Stomach (tissue), 9 donors: ENCODE data around the gene TIMM21. TPM values are rescaled to one million over a fixed set of nuclear protein-coding genes. Genes with fewer than 3 reads are reported as not detected.
A peak's percentile ranks its signal among the peaks of the same experiment; 100 is the strongest.

Source experiments
- DNase-seq, 2 donors: peaks; one replicate each; pipeline versions ENCODE4 v3.0.0 to v3.0.0-alpha.2; 2013 to 2019
- H3K27ac ChIP-seq, 5 donors: fragments of 200-600 bp in 4 of 5; sonication (generic) in 4 of 5; one replicate each; pipeline ENCODE4 v1.5.1; 2013 to 2019; ENCODE audit warnings: mild to moderate bottlenecking in 1 of 5, moderate library complexity in 1 of 5
- H3K27me3 ChIP-seq, 3 donors: fragments of 200-600 bp; sonication (generic); one replicate each; pipeline ENCODE4 v1.5.1; 2017 to 2019; ENCODE audit warnings: mixed run types in 1 of 3
- H3K36me3 ChIP-seq, 4 donors: fragments of 200-600 bp; sonication (generic); 1 replicate in 3 of 4; 2 replicates in 1 of 4; pipeline ENCODE4 v1.5.1; 2016 to 2019
- H3K4me1 ChIP-seq, 4 donors: fragments of 200-600 bp; sonication (generic); one replicate each; pipeline ENCODE4 v1.5.1; 2016 to 2019
- H3K4me3 ChIP-seq, 4 donors: fragments of 200-600 bp; sonication (generic) in 3 of 4; one replicate each; pipeline ENCODE4 v1.5.1; 2016 to 2019; ENCODE audit warnings: mild to moderate bottlenecking in 1 of 4
- H3K9me3 ChIP-seq, 4 donors: fragments of 200-600 bp; sonication (generic); one replicate each; pipeline ENCODE4 v1.5.1; 2016 to 2019
- CTCF ChIP-seq, 7 experiments: fragments of 450-650 bp in 4 of 7; fragments of 200-600 bp in 3 of 7; sonication (generic) in 3 of 7; IDR thresholded peaks; one replicate each; pipeline ENCODE4 v1.5.1; 2016 to 2019; ENCODE audit warnings: antibody characterized with exemption in 7 of 7, control low read depth in 2 of 7, mild to moderate bottlenecking in 1 of 7
- EP300 ChIP-seq: sonication (generic); formaldehyde crosslinking; IDR thresholded peaks from one replicate; pipeline ENCODE4 v1.6.1; 2017; ENCODE audit warnings: antibody characterized with exemption
- POLR2A ChIP-seq, 4 donors: fragments of 450-650 bp; IDR thresholded peaks; one replicate each; pipeline ENCODE4 v1.6.1; 2016; ENCODE audit warnings: antibody characterized with exemption in 4 of 4, control low read depth in 2 of 4, mild to moderate bottlenecking in 1 of 4, moderate library complexity in 1 of 4
- POLR2AphosphoS5 ChIP-seq, 3 donors: sonication (generic); formaldehyde crosslinking; IDR thresholded peaks; one replicate each; pipeline ENCODE4 v1.6.1; 2016; ENCODE audit warnings: antibody characterized with exemption in 3 of 3
- WGBS, 5 donors: extraction: QIAGEN DNeasy Blood & Tissue Kit in 3 of 5; methylation state at CpG; one replicate each; pipeline versions ENCODE4 v1.1.5 to v1.1.7; 2013 to 2018; 5-methylcytosine and 5-hydroxymethylcytosine counted together
- intact Hi-C: fragments of 100-400 bp; cut with DNase I; formaldehyde crosslinking; loops from one replicate; pipeline ENCODE4 v1.15.1; 2023; ENCODE audit warnings: low total_unique reads
- polyA plus RNA-seq, 3 donors: library from polyadenylated mRNA; stranded (reverse); fragments of 200-250 nt; gene quantifications; one replicate each; pipeline ENCODE4 v1.2.3, GENCODE V29; 2013
- total RNA-seq, 5 donors: library from RNA; depleted of rRNA; stranded (reverse); fragments of >200 nt; gene quantifications; one replicate each; pipeline versions ENCODE4 v1.1.0 to v1.2.3, GENCODE V29; 2014 to 2016
- donor health status: healthy with polysubstance abuse.
- donor health status: Bipolar disorder and iron deficiency.
- donor health status: healthy.

TIMM21 gene
- total and polyA plus RNA-seq, 8 donors = 5.8 to 99.1 (median 13.8) TPM; not detected in 1

- TF ChIP-seq CTCF (IDR thresholded peaks at IDR 0.05) (no peak), POLR2AphosphoS5 (IDR thresholded peaks at IDR 0.05) (no peak)
- Histone ChIP-seq H3K9me3 (no peaks in the 10 kb centered on the region), H3K27ac (no peak overlapping the region), H3K4me1 (no peaks in the 10 kb centered on the region), H3K36me3 (no peaks in the 10 kb centered on the region), H3K27me3 (peaks cover 0 to 33% (median 0%) of the 10 kb centered on the region in 3 donors), H3K4me3 (no peak overlapping the region)
- DNase-seq = no peak
- WGBS, 5 donors = 81 to 93% (median 88%) methylated on average over 2 of the region's 2 CpGs
- intact Hi-C loops = no loop called here
These were observed 37.5 kb downstream of the TIMM21 start for GRCh38 chr18:74185860-74186259.

GRCh38 chr18:74186661-74187060, 38.3 kb downstream of the TIMM21 start:
- no peak for TF ChIP-seq CTCF (IDR thresholded peaks at IDR 0.05)
- TF ChIP-seq EP300 = no peak
- no peak for TF ChIP-seq POLR2AphosphoS5 (IDR thresholded peaks at IDR 0.05)
- TF ChIP-seq POLR2A (IDR thresholded peaks at IDR 0.05) = no peak
- Histone ChIP-seq H3K4me1 (no peaks in the 10 kb centered on the region), H3K9me3 (no peaks in the 10 kb centered on the region), H3K4me3 (no peak overlapping the region), H3K27ac (no peak overlapping the region), H3K27me3 (peaks cover 0 to 36% (median 0%) of the 10 kb centered on the region in 3 donors), H3K36me3 (no peaks in the 10 kb centered on the region)
- intact Hi-C loops = no loop called here
- DNase-seq = no peak
- WGBS, 5 donors = 81 to 90% (median 87%) methylated on average over 2 to 3 of the region's 3 CpGs

- Histone ChIP-seq H3K4me1 (no peaks in the 10 kb centered on the region), H3K27me3 (peaks cover 0 to 32% (median 0%) of the 10 kb centered on the region in 3 donors), H3K4me3 (no peak overlapping the region), H3K27ac (no peak overlapping the region), H3K36me3 (no peaks in the 10 kb centered on the region), H3K9me3 (no peaks in the 10 kb centered on the region)
- 64 to 83% (median 73%) methylated on average over 4 of the region's 4 CpGs for WGBS, 5 donors
- intact Hi-C loops = loop anchor here (5.0 to 10.0 kb wide), 2 partner anchors 152 to 365 kb away; no protein-coding TSS in a partner anchor
- TF ChIP-seq EP300 (no peak), CTCF (IDR thresholded peaks at IDR 0.05) (no peak), POLR2A (IDR thresholded peaks at IDR 0.05) (no peak), POLR2AphosphoS5 (IDR thresholded peaks at IDR 0.05) (no peak)
- peak in 1 of 2 donors; percentile 35 for DNase-seq
These were observed 41.8 kb downstream of the TIMM21 start for GRCh38 chr18:74190086-74190485.

GRCh38 chr18:74191577-74191976, 43.3 kb downstream of the TIMM21 start:
- TF ChIP-seq POLR2AphosphoS5 (IDR thresholded peaks at IDR 0.05) (no peak), CTCF (IDR thresholded peaks at IDR 0.05) (no peak), POLR2A (IDR thresholded peaks at IDR 0.05) (no peak), EP300 (no peak)
- no peaks in the 10 kb centered on the region for H3K9me3 ChIP-seq
- H3K4me1 ChIP-seq = peaks cover 0 to 8% (median 4%) of the 10 kb centered on the region in 4 donors
- H3K27me3 ChIP-seq = peaks cover 0 to 32% (median 0%) of the 10 kb centered on the region in 3 donors
- no peak overlapping the region for H3K4me3 ChIP-seq
- intact Hi-C loops = loop anchor here (5.0 to 10.0 kb wide), 2 partner anchors 151 to 363 kb away; no protein-coding TSS in a partner anchor
- WGBS, 5 donors = 75 to 84% (median 80%) methylated on average over 14 of the region's 14 CpGs
- no peak for DNase-seq
- no peaks in the 10 kb centered on the region for H3K36me3 ChIP-seq
- H3K27ac ChIP-seq = no peak overlapping the region
